ENCODE measurements around the gene CFAP46.
"Not testable (repeated sequence)": the region's sequence is repeated elsewhere in the genome, so short reads cannot be mapped to it uniquely, and the experiment has no call there.

Gene CFAP46

GRCh38 chr10:132962623-132963429 is 20.5 kb upstream of the CFAP46 start:
- DNase-seq: no peak

DNA sequence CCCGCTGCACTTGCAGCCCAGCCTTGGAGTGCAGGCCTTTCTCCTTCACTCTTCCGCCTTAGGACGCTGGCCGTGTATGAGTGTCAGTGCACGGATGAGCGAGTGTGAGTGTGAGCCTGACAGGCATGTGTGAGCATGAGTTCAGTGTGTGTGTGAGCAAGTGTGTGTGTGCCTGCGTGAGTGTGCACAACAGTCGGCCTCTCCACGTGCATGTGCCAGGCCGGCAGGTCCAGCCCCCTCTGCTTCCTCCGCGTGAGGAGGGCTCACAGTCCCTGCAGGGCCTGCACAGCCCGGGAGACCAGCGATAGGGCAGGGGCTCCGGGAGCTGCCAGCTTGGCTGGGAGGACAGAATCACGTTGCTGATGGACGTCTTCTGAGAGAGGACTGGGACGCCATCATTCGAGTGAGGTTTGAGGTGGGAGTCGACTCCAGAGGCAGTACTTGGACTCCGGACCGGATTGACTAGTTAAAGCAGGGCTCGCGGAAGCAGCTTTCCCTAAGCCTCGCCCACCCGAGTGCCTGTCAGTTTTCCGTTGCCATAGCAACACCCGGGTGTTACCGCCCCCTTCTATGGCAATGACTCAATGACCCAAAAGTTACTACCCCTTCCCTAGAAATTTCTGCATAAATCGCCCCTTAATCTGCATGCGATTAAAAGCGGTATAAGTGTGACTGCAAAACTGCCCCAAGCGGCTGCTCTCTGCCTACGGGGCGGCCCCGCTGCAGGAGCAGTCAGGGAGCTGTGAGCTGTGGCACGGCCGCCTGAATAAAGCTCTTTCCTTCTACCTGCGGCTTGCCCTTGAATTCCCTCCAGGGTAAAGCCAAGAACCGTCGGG is 19.6 kb upstream of the CFAP46 start:
- peak; percentile 81 to 86 (median 82) for DNase-seq

- no peak for DNase-seq
These were observed 19.0 kb upstream of the CFAP46 start for GRCh38 chr10:132961420-132961786.

- no peak for DNase-seq
These were observed 18.5 kb upstream of the CFAP46 start for GRCh38 chr10:132960631-132961419.

DNA sequence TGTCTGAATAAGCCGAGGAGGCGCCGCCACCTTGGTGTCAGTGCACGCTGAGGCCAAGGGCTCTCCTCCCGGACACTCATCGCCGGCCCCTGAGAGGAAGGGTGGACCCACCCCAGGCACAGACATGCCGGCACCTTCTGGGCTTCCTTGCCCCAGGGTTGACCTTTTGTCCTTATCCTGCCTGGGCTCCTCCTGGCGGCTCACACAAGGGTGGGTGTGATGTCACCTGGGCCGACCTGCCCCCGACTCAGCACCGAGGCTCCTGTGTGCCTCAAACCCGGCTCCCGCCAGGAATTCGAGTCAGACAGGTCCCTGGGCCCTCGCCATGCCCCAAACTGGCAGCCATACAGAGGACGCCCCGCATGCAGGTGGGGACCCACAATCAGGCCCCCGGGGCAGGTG is 17.7 kb upstream of the CFAP46 start:
- DNase-seq: no peak

GRCh38 chr10:132959559-132959961 is 17.2 kb upstream of the CFAP46 start:
- DNase-seq: no peak

GRCh38 chr10:132958883-132959558 is 16.7 kb upstream of the CFAP46 start:
- DNase-seq: no peak

DNA sequence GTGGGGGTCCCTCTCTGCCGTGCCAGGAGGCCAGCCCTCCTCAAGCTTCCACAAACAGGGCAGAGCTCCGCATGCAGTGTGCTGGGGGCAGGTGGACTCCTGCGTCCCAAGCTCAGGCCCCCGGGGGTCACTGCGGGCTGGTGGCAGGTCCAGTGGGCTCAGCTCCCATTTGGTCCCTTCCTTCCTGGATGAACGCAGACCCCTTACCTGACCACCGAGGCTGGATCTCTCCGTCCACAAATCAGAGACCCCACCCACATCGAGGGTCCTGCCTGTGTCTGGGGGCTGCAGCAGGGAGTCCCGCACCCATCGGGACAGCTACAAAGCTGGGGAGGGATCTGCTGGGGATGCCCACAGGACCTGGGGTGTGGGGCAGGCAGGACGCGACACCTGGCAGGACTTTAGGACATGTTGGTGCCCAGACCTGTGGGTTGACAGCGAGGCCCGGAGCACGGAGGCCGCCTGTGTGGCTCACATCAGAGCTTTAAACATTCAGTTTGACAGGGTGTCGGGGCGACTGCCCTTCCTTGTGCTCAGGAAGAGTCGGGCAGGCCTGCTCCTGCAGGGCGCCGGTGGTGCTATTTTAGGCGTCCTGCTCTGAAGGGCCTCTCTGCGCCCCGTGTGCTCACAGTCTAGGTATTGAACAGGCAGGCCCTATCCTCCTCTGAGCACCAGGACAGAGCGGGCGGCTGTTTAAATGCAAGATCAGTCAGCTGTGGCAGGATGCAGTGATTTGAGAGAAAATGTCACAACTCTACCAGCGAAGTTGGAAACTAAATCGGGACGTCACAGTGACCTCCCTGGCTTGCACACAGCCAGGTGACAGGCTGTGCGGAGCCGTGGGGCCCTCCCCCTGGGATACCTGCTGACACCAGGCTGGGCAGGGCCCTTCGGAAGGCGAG is 15.9 kb upstream of the CFAP46 start:
- DNase-seq: no peak

DNA sequence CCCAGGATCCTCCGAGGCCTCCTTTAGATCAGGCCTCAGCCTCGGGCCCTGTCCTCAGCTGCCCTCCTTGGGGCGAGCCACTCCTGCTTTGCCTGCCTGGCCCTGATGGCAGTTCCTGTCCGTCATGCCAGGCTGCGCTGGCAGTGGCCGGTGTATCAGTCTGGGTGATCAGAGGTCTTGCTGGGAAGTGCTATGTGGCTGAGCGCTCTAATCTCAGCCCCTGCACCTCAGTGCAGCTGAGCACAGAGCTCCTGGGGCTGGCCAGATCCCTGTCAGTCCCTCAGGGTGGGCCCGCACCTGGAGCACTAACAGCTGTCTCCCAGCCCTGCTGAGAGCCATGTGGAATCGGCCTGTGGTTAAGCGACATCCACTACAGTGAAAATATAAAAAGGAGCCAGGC is 14.8 kb upstream of the CFAP46 start:
- no peak for DNase-seq

DNA sequence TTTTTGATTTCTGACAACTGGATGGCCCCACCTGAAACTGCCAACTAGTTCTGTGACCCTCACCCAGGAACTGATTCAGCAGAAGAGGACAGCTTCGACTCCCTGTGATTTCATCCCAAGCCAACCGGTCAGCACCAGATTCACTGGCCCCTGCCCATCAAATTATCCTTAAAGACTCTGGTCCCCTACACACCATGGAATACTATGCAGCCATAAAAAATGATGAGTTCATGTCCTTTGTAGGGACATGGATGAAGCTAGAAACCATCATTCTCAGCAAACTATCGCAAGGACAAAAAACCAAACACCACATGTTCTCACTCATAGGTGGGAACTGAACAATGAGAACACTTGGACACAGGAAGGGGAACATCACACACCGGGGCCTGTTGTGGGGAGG is 13.9 kb upstream of the CFAP46 start:
- DNase-seq: not testable (repeated sequence)

- no peak for DNase-seq
These were observed 13.1 kb upstream of the CFAP46 start for GRCh38 chr10:132955479-132955878.

- DNase-seq: no peak
These were observed 11.1 kb upstream of the CFAP46 start for GRCh38 chr10:132953428-132953827.

- no peak for DNase-seq
These were observed 9.6 kb upstream of the CFAP46 start for GRCh38 chr10:132951926-132952325.

- DNase-seq: no peak
These were observed 6.0 kb upstream of the CFAP46 start for GRCh38 chr10:132948351-132948750.

- no peak for DNase-seq
These were observed 5.5 kb upstream of the CFAP46 start for GRCh38 chr10:132947843-132948242.

DNA sequence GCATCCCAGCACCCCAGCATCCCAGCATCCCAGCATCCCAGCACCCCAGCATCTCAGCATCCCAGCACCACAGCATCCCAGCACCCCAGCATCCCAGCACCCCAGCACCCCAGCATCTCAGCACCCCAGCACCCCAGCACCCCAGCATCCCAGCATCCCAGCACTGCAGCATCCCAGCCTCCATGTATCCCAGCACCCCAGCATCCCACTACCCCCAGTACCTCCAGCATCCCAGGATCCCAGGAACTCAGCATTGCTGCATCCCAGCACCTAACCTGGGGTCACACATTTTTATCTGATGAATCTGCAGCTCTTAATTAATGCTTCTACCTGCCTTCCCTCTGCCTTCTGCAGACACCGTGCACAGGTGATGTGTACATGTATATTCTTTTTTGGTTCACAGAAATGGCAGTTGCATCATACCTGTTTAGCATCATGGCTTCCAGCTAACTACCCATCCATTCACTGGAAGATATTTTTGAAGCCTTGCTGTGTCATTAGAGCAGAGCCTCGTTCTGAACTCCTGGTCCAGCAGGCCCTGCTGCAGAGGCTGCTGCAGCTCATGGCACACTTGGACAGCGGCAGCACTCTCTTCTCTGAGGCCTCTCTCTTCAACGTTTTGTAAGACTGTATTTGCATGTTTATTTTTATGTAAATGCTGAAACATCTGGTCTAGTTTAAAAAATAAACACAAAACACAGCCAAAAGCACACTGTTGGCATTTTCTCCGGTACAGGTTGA is 4.6 kb upstream of the CFAP46 start:
- no peak for DNase-seq

DNA sequence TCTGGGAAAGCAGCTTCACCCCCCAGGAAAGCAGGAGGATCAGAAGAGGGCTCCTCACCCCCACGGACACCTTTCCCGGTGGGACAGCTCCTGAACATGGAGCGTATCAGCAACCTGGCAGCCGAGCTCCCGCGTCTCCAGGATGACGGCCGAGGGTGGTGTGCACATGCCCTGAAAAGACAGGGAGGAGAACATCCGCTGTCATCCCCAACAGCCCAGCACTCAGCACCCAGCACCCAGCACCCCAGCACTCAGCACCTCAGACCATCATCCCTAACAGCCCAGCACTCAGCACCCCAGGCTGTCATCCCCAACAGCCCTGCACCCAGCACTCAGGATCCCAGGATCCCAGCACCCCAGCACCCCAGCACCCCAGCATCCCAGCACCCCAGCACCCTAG is 3.9 kb upstream of the CFAP46 start:
- no peak for DNase-seq

GRCh38 chr10:132945894-132946255 is 3.5 kb upstream of the CFAP46 start:
- no peak for DNase-seq

GRCh38 chr10:132945125-132945893 is 2.9 kb upstream of the CFAP46 start:
- no peak for DNase-seq

DNA sequence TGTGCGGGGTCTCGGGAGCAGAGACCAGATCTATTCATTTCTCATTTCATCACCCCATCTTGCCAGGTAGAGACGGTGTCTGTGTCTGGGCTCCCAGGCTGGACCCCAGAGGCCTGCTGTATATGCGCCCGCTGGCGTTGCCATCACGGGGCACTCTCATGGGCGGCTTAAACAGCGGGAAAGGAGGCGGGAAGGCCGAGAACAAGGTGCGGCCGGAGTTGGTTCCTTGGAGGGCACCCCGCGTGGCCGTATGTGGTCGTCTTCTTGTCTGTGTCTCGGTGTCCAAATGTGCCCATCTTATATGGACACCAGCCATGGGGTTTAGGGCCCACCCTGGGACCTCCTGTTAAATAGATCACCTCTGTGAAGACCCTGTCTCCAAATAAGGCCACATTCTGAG is 2.1 kb upstream of the CFAP46 start:
- DNase-seq: no peak

Measured in suppressor macrophage (primary cell).